Mesodermal cell (in vitro differentiated cells): ENCODE data around the gene HIRA.
"Not testable (repeated sequence)": the region's sequence is repeated elsewhere in the genome, so short reads cannot be mapped to it uniquely, and the experiment has no call there.

ENCODE experiments used
- H3K27ac ChIP-seq: 2 replicates; pipeline ENCODE4 v1.7.0; 2013; ENCODE audit warnings: mild to moderate bottlenecking, low read depth, low read length, moderate library complexity; ENCODE audit not compliant: severe bottlenecking
- H3K36me3 ChIP-seq: 2 replicates; pipeline ENCODE4 v1.7.1; 2013; ENCODE audit warnings: mild to moderate bottlenecking, low read length, moderate library complexity; ENCODE audit not compliant: control insufficient read depth, insufficient read depth
- H3K4me1 ChIP-seq: one replicate; pipeline ENCODE4 v1.7.1; 2013; ENCODE audit warnings: mild to moderate bottlenecking, low read length; ENCODE audit not compliant: insufficient read depth, control insufficient read depth, poor library complexity, severe bottlenecking
- H3K4me3 ChIP-seq: 2 replicates; pipeline ENCODE4 v1.7.0; 2013; ENCODE audit warnings: low read length, control low read depth, mild to moderate bottlenecking; ENCODE audit not compliant: insufficient read depth, poor library complexity, severe bottlenecking; ENCODE audit errors: extremely low read depth
- H3K9me3 ChIP-seq: 2 replicates; pipeline ENCODE4 v1.7.1; 2013; ENCODE audit warnings: mild to moderate bottlenecking, low read length, moderate library complexity; ENCODE audit not compliant: control insufficient read depth
- WGBS, 2 experiments: methylation state at CpG; one replicate each; pipeline ENCODE4 v1.1.5; 2013; ENCODE audit warnings: missing lambda C conversion rate in 2 of 2; ENCODE audit not compliant: insufficient coverage in 2 of 2; 5-methylcytosine and 5-hydroxymethylcytosine counted together

HIRA gene

DNA sequence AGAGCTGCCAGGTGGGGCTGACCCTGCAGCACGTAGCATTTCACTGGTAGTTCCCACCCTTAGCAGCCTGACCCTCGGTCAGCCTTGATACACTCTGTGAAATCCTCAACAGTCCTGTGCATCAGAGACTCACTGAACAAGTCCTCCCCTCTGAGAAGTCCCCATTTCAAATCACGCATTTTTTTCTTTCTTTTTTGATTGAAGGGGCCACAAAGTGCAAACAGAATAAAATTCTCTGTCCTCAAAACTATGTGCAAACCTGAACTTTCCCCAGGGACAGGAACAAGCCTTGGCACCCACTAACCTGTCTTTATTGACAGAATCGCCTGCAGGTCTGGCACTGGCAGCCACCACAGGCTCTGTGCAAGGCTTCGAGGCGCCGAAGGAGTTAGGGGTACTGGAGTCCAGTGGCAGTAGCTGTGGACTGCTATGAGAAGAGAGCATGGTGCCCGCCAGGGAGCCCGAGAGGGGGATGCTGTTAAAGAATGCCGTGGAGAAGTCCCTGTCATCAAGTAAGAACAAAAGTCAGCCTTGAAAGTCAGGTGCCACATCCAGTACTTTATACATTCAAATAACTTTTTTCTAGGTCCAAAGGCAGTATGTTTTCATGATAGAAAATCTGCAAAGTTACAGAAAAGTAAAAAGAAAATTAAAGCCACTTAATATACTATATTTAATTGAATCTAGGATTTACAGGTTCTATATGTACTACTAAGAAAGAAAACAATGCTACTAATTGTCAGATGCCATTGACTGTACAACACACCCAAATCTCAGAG lies 53.8 kb downstream of the HIRA start:
- no peak overlapping the region for H3K27ac ChIP-seq
- H3K9me3 ChIP-seq: no peaks in the 10 kb centered on the region
- 99 to 100% methylated on average over 7 of the region's 10 CpGs for WGBS, 2 experiments
- peaks cover 77% of the 10 kb centered on the region for H3K36me3 ChIP-seq
- no peaks in the 10 kb centered on the region for H3K4me1 ChIP-seq
- H3K4me3 ChIP-seq: no peak overlapping the region

- H3K9me3 ChIP-seq: no peaks in the 10 kb centered on the region
- H3K36me3 ChIP-seq: peaks cover 69% of the 10 kb centered on the region
- H3K4me1 ChIP-seq: no peaks in the 10 kb centered on the region
- whole genome bisulfite sequencing, 2 experiments: 100% methylated on average over 2 of the region's 2 CpGs
- H3K27ac ChIP-seq: no peak overlapping the region
- H3K4me3 ChIP-seq: no peak overlapping the region
These were observed 54.6 kb downstream of the HIRA start for GRCh38 chr22:19376971-19377370.

- Histone ChIP-seq H3K4me3 (no peak overlapping the region), H3K27ac (no peak overlapping the region), H3K4me1 (no peaks in the 10 kb centered on the region), H3K9me3 (no peaks in the 10 kb centered on the region), H3K36me3 (peaks cover 72% of the 10 kb centered on the region)
- 94 to 95% methylated on average over 3 of the region's 3 CpGs for WGBS, 2 experiments
These were observed 55.3 kb downstream of the HIRA start for GRCh38 chr22:19376247-19376646.

DNA sequence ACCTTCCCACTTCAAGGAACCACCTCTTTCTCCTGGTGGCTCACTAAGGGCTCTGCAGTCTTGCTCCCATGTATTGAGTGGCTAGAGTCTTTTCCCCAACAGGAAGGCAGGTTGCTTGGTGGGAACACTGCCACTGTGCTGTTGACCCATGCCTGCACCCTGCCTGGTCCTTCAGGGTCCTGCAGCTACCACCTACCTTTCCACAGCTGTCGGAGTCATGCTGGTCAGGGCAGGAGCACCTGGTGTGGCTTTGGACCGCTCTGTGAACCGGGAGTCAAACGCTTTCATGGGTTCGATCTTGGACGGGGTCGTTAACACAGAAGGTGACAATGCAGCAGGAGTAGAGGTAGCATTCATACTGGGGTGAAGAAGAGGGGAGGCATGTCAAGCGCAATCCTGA lies 56.1 kb downstream of the HIRA start:
- no peaks in the 10 kb centered on the region for H3K9me3 ChIP-seq
- 100% methylated on average over 2 to 7 of the region's 8 CpGs for WGBS, 2 experiments
- H3K4me1 ChIP-seq: no peaks in the 10 kb centered on the region
- peaks cover 71% of the 10 kb centered on the region for H3K36me3 ChIP-seq
- H3K27ac ChIP-seq: no peak overlapping the region
- H3K4me3 ChIP-seq: no peak overlapping the region

- Histone ChIP-seq H3K4me3 (no peak overlapping the region), H3K36me3 (peaks cover 72% of the 10 kb centered on the region), H3K27ac (no peak overlapping the region), H3K9me3 (no peaks in the 10 kb centered on the region), H3K4me1 (no peaks in the 10 kb centered on the region)
- WGBS, 2 experiments: 100% methylated on average over 1 of the region's 1 CpG; no CpG with 5 or more reads in 1 of the 2 experiments
These were observed 57.1 kb downstream of the HIRA start for GRCh38 chr22:19374410-19374809.

- Histone ChIP-seq H3K27ac (no peak overlapping the region), H3K9me3 (no peaks in the 10 kb centered on the region), H3K4me3 (no peak overlapping the region), H3K4me1 (no peaks in the 10 kb centered on the region), H3K36me3 (peaks cover 78% of the 10 kb centered on the region)
- WGBS, 2 experiments: 93 to 98% methylated on average over 5 of the region's 5 CpGs
These were observed 58.1 kb downstream of the HIRA start for GRCh38 chr22:19373450-19373849.

DNA sequence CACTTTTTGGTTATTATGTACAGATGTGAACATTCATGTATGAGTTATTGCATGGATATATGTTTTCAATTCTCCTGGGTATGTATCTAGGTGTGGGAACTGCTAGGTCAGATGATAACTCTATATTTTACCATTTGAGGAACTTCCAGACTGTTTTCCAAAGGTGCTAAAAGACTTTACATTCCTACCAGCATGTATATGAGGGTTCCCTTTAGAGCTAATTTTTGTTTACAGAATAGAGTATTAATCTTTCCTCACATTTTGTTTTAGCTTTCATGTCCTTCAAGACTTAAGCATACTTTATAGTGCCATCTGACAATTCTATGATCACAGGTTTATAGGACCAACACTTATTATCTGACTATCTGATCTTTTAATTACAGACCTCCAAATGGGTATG lies 59.6 kb downstream of the HIRA start:
- Histone ChIP-seq H3K9me3 (no peaks in the 10 kb centered on the region), H3K36me3 (peaks cover 77% of the 10 kb centered on the region), H3K27ac (no peak overlapping the region), H3K4me1 (no peaks in the 10 kb centered on the region), H3K4me3 (no peak overlapping the region)

DNA sequence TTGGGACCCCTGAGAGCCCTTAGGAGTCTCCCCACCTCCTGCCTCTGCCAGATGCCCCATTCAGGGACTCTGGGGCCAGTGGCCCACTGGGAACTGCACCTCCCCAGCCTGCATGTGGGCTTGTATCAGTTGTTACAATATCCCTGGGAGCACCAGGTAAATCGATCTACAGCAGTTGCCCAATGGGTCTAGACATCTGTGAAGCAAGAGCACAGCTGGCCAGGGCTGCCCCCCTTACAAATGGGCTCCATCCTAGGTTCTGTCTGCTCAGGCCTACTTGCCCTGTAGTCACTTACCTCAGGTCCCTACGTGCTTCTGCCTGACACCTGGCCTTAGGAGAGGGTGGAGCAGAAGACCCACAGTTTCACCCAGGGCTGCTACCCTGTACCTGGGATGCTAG lies 62.7 kb downstream of the HIRA start:
- Histone ChIP-seq H3K36me3 (peaks cover 75% of the 10 kb centered on the region), H3K4me3 (no peak overlapping the region), H3K27ac (no peak overlapping the region), H3K9me3 (no peaks in the 10 kb centered on the region), H3K4me1 (no peaks in the 10 kb centered on the region)
- 92 to 93% methylated on average over 2 of the region's 2 CpGs for WGBS, 2 experiments

DNA sequence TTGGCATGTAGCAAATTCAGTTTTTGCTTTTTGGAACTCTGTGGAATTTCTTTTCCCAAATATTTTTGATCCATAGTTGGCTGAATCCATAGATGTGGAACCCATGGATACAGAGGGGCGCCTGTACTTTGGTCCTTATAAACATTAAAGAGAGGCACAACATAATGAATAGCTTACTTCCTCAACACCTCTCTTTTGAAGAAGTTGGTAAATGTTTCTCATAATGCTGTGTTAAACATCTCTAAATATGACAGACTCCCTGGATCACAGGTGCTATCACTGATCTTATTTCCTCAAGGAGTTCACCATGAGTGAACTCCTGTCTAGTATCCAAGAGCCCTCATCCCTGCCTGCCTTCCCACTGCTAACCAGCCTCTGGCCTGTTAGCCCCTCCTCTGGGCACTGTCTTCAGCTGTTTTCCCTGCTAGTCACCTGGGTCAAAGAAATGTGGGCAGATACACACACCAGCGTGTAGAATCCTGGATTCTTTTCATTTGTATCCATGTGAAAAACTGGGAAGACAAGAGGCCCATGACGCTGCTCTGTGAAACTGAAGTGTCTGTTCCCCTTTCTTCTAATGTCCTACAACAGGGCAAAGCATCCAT lies 63.7 kb downstream of the HIRA start:
- Histone ChIP-seq H3K4me3 (no peak overlapping the region), H3K36me3 (peaks cover 77% of the 10 kb centered on the region), H3K4me1 (no peaks in the 10 kb centered on the region), H3K27ac (no peak overlapping the region), H3K9me3 (no peaks in the 10 kb centered on the region)
- 84 to 100% methylated on average over 2 of the region's 3 CpGs for WGBS, 2 experiments

DNA sequence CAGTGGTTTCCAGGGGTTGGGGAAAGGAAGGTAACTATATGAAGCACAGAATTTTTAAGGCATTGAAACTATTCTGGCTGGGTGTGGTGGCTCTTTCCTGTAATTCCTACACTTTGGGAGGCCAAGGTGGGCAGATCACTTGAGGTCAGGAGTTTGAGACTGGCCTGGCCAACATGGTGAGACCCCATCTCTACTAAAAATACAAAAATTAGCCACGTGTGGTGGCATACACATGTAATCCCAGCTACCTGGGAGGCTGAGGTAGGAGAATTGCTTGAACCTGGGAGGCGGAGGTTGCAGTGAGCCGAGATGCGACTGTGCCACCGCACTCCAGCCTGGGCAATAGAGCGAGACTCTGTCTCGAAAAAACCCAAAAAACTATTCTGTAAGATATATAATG lies 68.0 kb downstream of the HIRA start:
- H3K9me3 ChIP-seq: not testable (repeated sequence)
- peaks cover 91% of the 10 kb centered on the region for H3K36me3 ChIP-seq
- WGBS, 2 experiments: 100% methylated on average over 5 of the region's 7 CpGs; no CpG with 5 or more reads in 1 of the 2 experiments

GRCh38 chr22:19361501-19362103 lies 69.9 kb downstream of the HIRA start:
- 94 to 96% methylated on average over 7 of the region's 7 CpGs for WGBS, 2 experiments
- Histone ChIP-seq H3K9me3 (no peaks in the 10 kb centered on the region), H3K4me3 (no peak overlapping the region), H3K36me3 (peaks cover 83% of the 10 kb centered on the region), H3K4me1 (no peaks in the 10 kb centered on the region), H3K27ac (no peak overlapping the region)

More for the DNA sequence above, 68.0 kb downstream of the HIRA start:
- H3K27ac ChIP-seq, H3K4me3 ChIP-seq, H3K4me1 ChIP-seq: not testable (repeated sequence)
